Skeletal muscle tissue (tissue), 4 donors: ENCODE data around the gene PDE5A. TPM values are rescaled to one million over a fixed set of nuclear protein-coding genes. Genes with fewer than 3 reads are reported as not detected.
A peak's percentile ranks its signal among the peaks of the same experiment; 100 is the strongest.

Experiments used
- H3K27ac ChIP-seq: one replicate; pipeline ENCODE4 v1.7.0; 2013; ENCODE audit warnings: mild to moderate bottlenecking, low read depth, low read length, inconsistent platforms
- H3K27me3 ChIP-seq, 3 donors: one replicate each; pipeline ENCODE4 v1.7.0; 2013; ENCODE audit warnings: low read length in 3 of 3; ENCODE audit not compliant: control insufficient read depth in 3 of 3, insufficient read depth in 3 of 3
- H3K36me3 ChIP-seq, 3 donors: one replicate each; pipeline ENCODE4 v1.7.0; 2013; ENCODE audit warnings: low read length in 3 of 3; ENCODE audit not compliant: control insufficient read depth in 3 of 3, insufficient read depth in 3 of 3
- H3K4me1 ChIP-seq, 3 donors: one replicate each; pipeline ENCODE4 v1.7.0; 2013; ENCODE audit warnings: low read length in 3 of 3, mild to moderate bottlenecking in 3 of 3; ENCODE audit not compliant: control insufficient read depth in 3 of 3, insufficient read depth in 3 of 3
- H3K4me3 ChIP-seq, 3 donors: one replicate each; pipeline ENCODE4 v1.7.0; 2013; ENCODE audit warnings: low read length in 3 of 3
- H3K9ac ChIP-seq, 3 donors: one replicate each; pipeline ENCODE4 v1.7.0; 2013; ENCODE audit warnings: low read length in 3 of 3, mild to moderate bottlenecking in 3 of 3, moderate library complexity in 2 of 3, low read depth in 1 of 3
- H3K9me3 ChIP-seq, 3 donors: one replicate each; pipeline ENCODE4 v1.7.0; 2013; ENCODE audit warnings: low read length in 3 of 3; ENCODE audit not compliant: control insufficient read depth in 3 of 3
- total RNA-seq: library from RNA; depleted of rRNA; stranded (reverse); fragments of >200 nt; gene quantifications from one replicate; pipeline ENCODE4 v1.2.3, GENCODE V29; 2014
- donor health status: Osteomylitis.

PDE5A gene
- total RNA-seq, 1 donor from 2014 or later: 27.7 TPM

DNA sequence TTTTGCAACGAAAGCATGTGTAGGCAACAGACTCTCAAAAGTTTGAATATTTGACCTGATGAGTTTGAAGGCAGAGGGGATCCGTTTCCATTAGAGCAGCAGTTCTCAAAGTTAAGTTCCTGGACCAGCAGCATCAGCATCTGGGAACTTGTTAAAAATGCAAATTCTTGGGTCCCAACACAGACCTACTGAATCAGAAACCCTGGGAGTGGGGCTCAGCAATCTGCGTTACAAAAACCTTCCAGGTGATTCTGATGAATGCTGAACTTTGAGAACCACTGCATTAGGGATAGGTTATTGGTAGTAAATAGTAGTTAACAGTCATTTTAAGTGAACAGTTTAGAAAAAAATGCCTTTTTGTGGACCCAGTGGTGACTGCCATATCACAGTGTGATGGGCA is 98.8 kb downstream of the PDE5A start:
- Histone ChIP-seq H3K27me3 (no peaks in the 10 kb centered on the region), H3K4me3 (no peak overlapping the region), H3K9me3 (no peaks in the 10 kb centered on the region), H3K36me3 (peaks cover 0 to 6% (median 0%) of the 10 kb centered on the region in 3 donors), H3K27ac (no peak overlapping the region), H3K9ac (no peak overlapping the region), H3K4me1 (peaks cover 5 to 15% (median 9%) of the 10 kb centered on the region in 3 donors)

DNA sequence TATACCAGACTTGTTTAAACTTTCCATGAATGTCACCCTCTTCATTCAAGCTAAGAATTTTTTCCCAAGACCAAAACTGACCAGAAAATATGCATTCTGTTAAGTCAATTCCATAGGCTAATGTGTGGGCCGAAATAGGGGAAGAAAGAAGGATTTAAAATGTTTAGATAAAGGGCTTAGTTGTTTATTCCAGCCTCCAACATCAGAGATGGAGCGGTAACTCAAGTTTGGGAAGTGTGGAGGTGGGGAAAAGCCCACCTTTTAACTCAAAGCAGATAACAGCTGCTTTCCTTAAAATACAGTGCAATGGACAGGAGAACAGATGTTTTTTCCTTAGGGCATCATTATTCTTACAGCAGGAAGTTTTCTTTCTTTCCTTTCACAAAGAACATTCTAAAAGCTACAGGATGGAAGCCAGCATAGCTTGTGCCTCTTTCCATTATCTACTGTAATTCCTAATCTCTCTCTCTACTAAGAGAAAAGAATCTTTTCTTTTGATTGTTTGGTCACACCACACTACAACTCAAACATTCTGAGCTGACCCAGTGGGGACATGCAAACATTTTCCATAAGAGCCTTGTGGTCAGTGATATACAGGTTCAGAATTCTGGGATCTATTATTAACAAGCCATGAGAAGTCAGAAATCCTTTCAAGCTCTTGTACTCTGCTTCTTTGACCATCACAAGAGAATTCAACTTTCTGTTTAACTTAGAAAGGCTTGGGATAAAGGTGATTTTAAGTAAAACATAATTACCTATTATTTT is 101.6 kb downstream of the PDE5A start:
- no peak overlapping the region for H3K9ac ChIP-seq
- H3K36me3 ChIP-seq: no peaks in the 10 kb centered on the region
- no peak overlapping the region for H3K27ac ChIP-seq
- H3K27me3 ChIP-seq: no peaks in the 10 kb centered on the region
- peaks cover 5 to 15% (median 9%) of the 10 kb centered on the region in 3 donors for H3K4me1 ChIP-seq
- H3K9me3 ChIP-seq: no peaks in the 10 kb centered on the region
- no peak overlapping the region for H3K4me3 ChIP-seq

DNA sequence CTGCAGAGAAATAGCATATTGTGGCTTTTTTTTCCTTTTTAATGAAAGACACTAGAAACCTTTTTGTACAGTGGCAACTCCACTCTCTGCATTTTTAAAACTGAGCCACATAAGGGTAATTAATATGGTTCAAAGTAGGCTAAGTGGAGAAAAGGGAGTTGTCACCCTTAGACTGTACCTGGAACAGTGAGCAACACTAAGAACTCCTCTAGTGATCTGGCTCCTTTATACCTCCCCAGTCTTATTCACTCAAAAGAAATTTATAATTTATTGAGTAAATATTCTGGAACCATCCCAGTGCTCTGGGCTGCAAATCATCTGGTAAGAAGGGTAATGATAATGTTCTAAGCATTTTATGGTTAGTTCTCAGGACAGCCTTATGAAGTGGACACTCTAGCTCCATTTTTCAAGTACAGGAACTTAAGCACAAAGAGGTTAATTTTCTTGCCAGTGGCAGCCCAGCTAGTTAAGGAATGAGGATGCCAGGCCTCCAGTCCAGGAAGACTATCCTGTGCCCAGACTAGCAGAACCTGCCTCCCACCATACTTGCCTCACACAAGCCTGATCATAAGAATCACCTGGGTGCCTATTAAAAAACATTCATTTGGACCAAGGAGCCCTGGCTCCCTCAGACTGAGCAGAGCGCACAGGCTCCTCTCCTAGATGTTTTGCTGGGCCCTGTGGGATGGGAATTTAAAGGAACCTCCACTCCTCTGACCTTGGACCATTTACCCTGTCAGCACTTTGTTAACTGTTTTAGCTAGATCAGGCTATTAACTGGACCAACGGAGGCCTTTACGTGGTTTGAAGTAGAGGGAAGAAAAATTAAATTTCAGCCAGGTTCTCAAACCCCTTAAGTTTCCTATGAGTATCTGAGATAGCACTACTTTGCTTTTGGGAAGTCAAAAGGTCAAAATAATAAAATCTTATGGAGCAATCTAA is 102.6 kb downstream of the PDE5A start:
- Histone ChIP-seq H3K9ac (no peak overlapping the region), H3K4me1 (peaks cover 5 to 15% (median 9%) of the 10 kb centered on the region in 3 donors), H3K27me3 (no peaks in the 10 kb centered on the region), H3K4me3 (no peak overlapping the region), H3K9me3 (no peaks in the 10 kb centered on the region), H3K36me3 (peaks cover 0 to 4% (median 4%) of the 10 kb centered on the region in 3 donors), H3K27ac (no peak overlapping the region)

DNA sequence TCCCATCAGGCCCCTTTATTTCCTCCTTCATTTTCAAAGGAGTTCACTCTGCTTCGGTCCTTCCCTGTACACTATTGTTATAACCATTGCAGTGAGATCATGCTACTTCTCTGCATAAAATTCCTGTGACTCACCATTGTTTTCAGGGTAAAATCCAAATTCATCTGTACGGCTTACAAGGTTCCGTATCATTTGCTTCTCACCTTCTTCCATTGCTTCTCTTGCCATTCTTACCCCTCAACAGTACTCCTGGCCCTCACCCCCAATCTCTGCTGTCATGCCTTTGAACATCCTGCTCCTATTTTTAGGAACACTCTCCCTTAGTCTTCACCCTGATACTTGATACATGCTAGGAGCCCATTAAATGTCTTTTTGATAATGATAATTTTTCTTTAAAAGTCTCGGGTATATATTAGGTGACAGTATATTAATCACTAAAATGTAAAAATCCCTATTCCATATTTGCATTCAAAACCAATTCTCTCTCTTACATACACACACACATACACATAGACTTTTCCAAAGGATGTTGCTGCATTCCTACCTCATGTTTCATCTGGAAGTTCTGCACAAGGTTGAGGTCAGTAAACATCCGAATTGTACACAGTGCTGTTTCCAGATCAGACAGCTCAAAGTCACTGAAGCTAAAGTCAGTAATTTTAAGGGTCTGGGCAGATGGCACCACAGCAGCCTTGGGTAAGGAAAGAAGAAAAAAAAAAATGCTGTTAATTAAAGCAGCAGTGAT is 103.4 kb downstream of the PDE5A start:
- no peak overlapping the region for H3K27ac ChIP-seq
- H3K36me3 ChIP-seq: peaks cover 0 to 7% (median 5%) of the 10 kb centered on the region in 3 donors

GRCh38 chr4:119523399-119523798 is 105.2 kb downstream of the PDE5A start:
- Histone ChIP-seq H3K9me3 (no peaks in the 10 kb centered on the region), H3K4me3 (no peak overlapping the region), H3K36me3 (peaks cover 0 to 13% (median 12%) of the 10 kb centered on the region in 3 donors), H3K4me1 (peaks cover 5 to 15% (median 12%) of the 10 kb centered on the region in 3 donors), H3K27me3 (no peaks in the 10 kb centered on the region), H3K27ac (no peak overlapping the region), H3K9ac (no peak overlapping the region)

More for the DNA sequence above, 103.4 kb downstream of the PDE5A start:
- Histone ChIP-seq H3K9ac (no peak overlapping the region), H3K9me3 (no peaks in the 10 kb centered on the region), H3K27me3 (no peaks in the 10 kb centered on the region), H3K4me3 (no peak overlapping the region), H3K4me1 (peaks cover 5 to 15% (median 12%) of the 10 kb centered on the region in 3 donors)

DNA sequence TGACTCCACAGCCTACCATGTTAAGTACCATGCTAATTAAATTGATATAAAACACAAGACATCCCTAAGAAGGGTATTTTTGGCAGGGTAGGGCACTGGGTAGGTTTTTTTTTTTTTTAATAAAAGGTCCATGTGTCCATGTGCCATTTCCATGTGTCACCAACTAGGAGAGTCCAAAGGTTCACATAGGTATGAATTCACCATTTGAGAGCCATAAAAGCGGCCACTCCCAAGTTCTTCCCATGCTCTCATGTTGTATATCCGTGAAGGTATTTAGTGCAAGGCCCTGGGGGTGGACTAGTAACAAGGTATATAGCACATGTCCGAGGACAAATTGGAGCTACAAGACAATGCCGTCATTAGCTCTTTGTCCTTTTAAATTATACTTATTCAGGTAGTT is 107.3 kb downstream of the PDE5A start:
- Histone ChIP-seq H3K9ac (no peak overlapping the region), H3K4me1 (peaks cover 4 to 14% (median 11%) of the 10 kb centered on the region in 3 donors), H3K4me3 (no peak overlapping the region), H3K27ac (no peak overlapping the region), H3K36me3 (peaks cover 0 to 26% (median 18%) of the 10 kb centered on the region in 3 donors), H3K9me3 (no peaks in the 10 kb centered on the region), H3K27me3 (no peaks in the 10 kb centered on the region)

- no peaks in the 10 kb centered on the region for H3K27me3 ChIP-seq
- H3K36me3 ChIP-seq: peaks cover 3 to 41% (median 38%) of the 10 kb centered on the region in 3 donors
- H3K9me3 ChIP-seq: no peaks in the 10 kb centered on the region
- H3K9ac ChIP-seq: no peak overlapping the region
- H3K4me1 ChIP-seq: peaks cover 0 to 3% (median 0%) of the 10 kb centered on the region in 3 donors
- peak overlapping the region; percentile 8 for H3K27ac ChIP-seq
- no peak overlapping the region for H3K4me3 ChIP-seq
These were observed 109.6 kb downstream of the PDE5A start for GRCh38 chr4:119518915-119519410.

GRCh38 chr4:119518230-119518892 is 110.2 kb downstream of the PDE5A start:
- H3K4me1 ChIP-seq: peaks cover 0 to 3% (median 0%) of the 10 kb centered on the region in 3 donors
- H3K9me3 ChIP-seq: no peaks in the 10 kb centered on the region
- H3K9ac ChIP-seq: no peak overlapping the region
- H3K4me3 ChIP-seq: no peak overlapping the region
- peaks cover 3 to 47% (median 44%) of the 10 kb centered on the region in 3 donors for H3K36me3 ChIP-seq
- H3K27me3 ChIP-seq: no peaks in the 10 kb centered on the region
- H3K27ac ChIP-seq: peak overlapping the region; percentile 8
